ENCODE data around the gene LDLRAD1.
"Not testable (repeated sequence)": the region's sequence is repeated elsewhere in the genome, so short reads cannot be mapped to it uniquely, and the experiment has no call there.

The LDLRAD1 gene

DNA sequence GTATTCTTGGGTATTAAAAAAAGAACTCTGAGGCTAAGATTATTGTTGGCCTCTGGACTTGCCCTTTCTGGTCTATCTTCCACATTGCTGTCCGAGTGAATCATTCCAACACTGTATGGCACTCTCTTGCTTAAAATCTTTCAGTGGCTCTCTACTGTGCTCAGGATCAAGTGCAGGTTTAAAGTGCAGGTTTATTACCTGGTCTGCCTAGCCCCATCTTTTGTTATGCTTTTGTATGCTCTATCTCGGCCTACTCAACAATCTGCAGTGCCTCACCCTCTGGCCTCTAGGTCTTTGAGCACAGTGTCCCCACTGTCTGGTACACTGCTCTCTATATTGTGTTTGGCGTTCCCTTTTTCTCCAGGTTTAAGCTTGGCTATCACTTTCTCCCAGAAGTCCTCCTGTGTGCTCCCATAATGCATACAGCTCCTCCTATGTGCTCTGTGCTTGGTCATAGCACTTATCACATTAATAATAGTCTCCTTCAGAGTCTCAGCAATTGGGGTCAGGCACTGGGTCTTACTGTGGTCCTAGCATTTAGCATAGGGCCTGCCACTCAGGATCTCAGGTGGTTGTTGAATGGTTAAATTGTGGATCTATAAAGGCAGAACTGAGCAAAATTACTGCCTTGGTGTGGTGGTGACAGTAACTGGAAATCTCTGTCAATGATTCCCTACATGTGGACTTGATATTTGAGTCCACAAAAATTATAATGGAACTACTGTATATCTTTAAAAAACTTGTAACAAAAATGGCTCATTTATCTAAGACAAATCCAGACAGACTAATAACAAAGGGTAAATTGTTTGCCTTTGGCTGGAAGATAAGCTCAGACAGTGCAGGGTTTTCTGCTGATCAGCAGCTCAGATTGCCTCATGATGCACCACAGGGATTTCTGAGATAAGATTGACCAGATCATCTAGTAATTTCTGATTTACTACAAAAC lies 10.6 kb upstream of the LDLRAD1 start:
- no peak overlapping the region for H3K4me3 Mint-ChIP-seq
- no peaks in the 10 kb centered on the region for H3K9me3 Mint-ChIP-seq
- no peaks in the 10 kb centered on the region for H3K4me1 Mint-ChIP-seq
- no peak for DNase-seq
- H3K27me3 Mint-ChIP-seq = no peaks in the 10 kb centered on the region
- CTCF ChIA-PET = interaction anchor here (0.7 kb wide), 1 partner anchor 584 kb away, joined by 3 read pairs; no protein-coding TSS in a partner anchor
- peaks cover 29% of the 10 kb centered on the region for H3K36me3 Mint-ChIP-seq
- no peak overlapping the region for H3K27ac Mint-ChIP-seq

- H3K27me3 Mint-ChIP-seq = no peaks in the 10 kb centered on the region
- CTCF ChIA-PET = interaction anchor here (0.7 kb wide), 1 partner anchor 585 kb away, joined by 3 read pairs; no protein-coding TSS in a partner anchor
- no peaks in the 10 kb centered on the region for H3K9me3 Mint-ChIP-seq
- no peak overlapping the region for H3K4me3 Mint-ChIP-seq
- no peaks in the 10 kb centered on the region for H3K4me1 Mint-ChIP-seq
- no peak overlapping the region for H3K27ac Mint-ChIP-seq
- no peak for DNase-seq
- H3K36me3 Mint-ChIP-seq = peaks cover 29% of the 10 kb centered on the region
These were observed 9.9 kb upstream of the LDLRAD1 start for GRCh38 chr1:54027848-54028247.

- H3K27ac Mint-ChIP-seq = not testable (repeated sequence)
These were observed 6.8 kb upstream of the LDLRAD1 start for GRCh38 chr1:54024811-54025210.

GRCh38 chr1:54024358-54024757 lies 6.4 kb upstream of the LDLRAD1 start:
- Mint-ChIP-seq H3K9me3 (no peaks in the 10 kb centered on the region), H3K27ac (no peak overlapping the region), H3K4me1 (no peaks in the 10 kb centered on the region), H3K36me3 (peaks cover 4% of the 10 kb centered on the region), H3K4me3 (no peak overlapping the region), H3K27me3 (no peaks in the 10 kb centered on the region)
- DNase-seq = peak; percentile 17
- CTCF ChIA-PET = no interaction called here

More at GRCh38 chr1:54024811-54025210, 6.8 kb upstream of the LDLRAD1 start:
- H3K27me3 Mint-ChIP-seq, CTCF ChIA-PET, H3K4me3 Mint-ChIP-seq, H3K9me3 Mint-ChIP-seq, H3K36me3 Mint-ChIP-seq, H3K4me1 Mint-ChIP-seq, DNase-seq: not testable (repeated sequence)

- H3K27me3 Mint-ChIP-seq = peaks cover 25% of the 10 kb centered on the region
- H3K27ac Mint-ChIP-seq, H3K36me3 Mint-ChIP-seq, H3K9me3 Mint-ChIP-seq, H3K4me1 Mint-ChIP-seq, CTCF ChIA-PET, DNase-seq, H3K4me3 Mint-ChIP-seq: not testable (repeated sequence)
These were observed 1.7 kb upstream of the LDLRAD1 start for GRCh38 chr1:54019562-54020176.

DNA sequence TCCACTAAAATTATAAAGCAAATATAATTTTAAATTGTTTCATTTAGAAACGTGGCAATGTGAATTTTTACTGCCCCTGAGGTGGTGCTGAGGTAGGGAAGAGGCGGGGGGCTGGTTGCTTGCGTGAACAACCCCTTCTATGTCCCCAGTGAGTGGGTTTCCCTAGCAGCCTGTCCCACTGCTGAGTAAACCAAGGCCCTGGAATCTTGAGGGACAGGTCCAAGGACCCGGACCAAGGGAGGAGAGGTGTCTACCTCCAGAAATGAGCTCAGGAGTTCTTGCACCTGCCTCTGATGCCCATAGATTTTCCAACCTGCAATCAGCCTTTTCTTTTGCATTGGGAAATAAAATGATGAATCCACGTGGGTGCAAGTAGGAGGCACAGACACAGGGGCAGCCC lies 649 bp upstream of the LDLRAD1 start:
- H3K4me1 Mint-ChIP-seq = no peaks in the 10 kb centered on the region
- no peak for DNase-seq
- no peak overlapping the region for H3K4me3 Mint-ChIP-seq
- CTCF ChIA-PET = no interaction called here
- no peaks in the 10 kb centered on the region for H3K9me3 Mint-ChIP-seq
- H3K36me3 Mint-ChIP-seq = no peaks in the 10 kb centered on the region
- H3K27me3 Mint-ChIP-seq = peaks cover 25% of the 10 kb centered on the region
- H3K27ac Mint-ChIP-seq = no peak overlapping the region

DNA sequence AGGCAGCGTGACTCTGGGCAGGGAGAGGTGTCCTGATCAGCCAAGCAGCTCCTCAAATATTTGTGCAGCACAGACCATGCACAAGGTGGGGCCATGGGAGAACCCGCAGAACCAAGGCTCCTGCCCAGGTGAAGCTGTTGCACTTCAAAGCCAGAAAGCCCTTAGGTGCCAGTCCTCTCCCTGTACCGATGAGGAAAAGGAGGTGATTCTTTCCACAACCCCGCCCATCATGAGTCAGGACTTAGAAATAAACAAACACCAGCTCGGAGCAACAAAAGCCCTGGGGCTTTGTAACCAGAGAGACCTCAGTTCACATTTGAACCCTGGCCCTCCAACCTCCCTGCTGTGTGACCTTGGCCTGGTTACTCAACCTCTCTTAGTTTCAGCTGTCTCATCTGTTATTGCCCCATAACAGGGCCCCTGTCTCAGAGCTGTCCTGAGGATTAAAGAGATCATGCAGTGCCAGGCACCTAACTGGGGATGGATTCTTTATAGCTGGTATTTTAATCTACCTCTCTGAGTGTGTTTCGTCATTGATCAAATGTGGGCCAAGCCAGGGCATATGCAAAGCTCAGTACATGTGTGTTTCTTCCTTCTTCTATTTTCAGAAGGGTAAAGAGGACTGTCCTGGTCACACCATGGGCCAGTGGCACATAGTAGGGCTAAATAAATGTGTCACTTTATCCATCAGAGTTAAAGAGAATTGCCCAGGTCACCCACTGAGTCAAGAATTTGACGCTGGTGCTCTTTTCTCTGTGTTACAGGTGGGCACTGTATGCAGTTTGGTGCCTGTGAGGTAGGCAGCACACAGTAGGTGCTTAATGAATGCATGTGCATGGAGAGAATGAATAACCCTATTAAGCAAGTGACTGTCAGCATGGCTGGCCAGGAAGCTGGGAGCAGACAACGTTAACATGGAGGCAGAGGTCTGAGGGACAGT lies 1.4 kb downstream of the LDLRAD1 start:
- Mint-ChIP-seq H3K4me1 (no peaks in the 10 kb centered on the region), H3K27me3 (peaks cover 29% of the 10 kb centered on the region), H3K36me3 (no peaks in the 10 kb centered on the region), H3K4me3 (no peak overlapping the region), H3K27ac (no peak overlapping the region), H3K9me3 (no peaks in the 10 kb centered on the region)
- CTCF ChIA-PET = interaction anchor here (1.0 kb wide), 1 partner anchor 155 kb away, joined by 3 read pairs; no protein-coding TSS in a partner anchor
- no peak for DNase-seq

DNA sequence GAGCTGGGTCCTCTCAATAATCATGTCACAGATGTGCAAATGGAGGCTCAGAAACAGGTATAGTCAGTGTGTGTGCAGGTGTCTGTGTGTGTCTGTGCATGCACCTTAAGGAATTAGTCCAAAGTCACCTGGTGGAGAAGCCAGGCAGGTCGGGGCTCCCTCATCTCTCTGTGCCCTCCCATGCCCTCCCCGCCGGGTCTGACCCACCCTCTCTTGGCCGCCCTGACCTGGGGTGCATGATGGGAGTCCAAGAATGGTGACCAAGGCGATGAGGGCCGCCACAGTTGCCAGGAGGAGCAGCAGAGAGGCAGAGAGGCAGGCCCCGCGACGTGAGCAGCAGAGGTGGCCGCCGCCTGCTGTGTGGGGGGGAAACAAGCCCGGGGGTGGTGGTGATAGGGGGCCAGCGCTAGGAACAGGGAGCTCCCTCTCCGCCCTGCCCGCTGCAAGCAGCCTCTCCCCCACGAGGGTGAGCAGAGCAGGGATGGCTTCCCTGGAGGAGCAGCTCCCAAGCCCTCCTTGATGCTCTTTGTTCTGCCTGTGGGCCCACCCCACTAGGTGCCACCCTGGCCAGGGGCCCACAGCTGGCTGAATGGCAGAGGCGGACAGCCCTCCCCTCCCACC lies 3.9 kb downstream of the LDLRAD1 start:
- CTCF ChIA-PET = no interaction called here
- Mint-ChIP-seq H3K36me3 (no peaks in the 10 kb centered on the region), H3K27ac (no peak overlapping the region), H3K4me3 (no peak overlapping the region), H3K4me1 (no peaks in the 10 kb centered on the region), H3K9me3 (no peaks in the 10 kb centered on the region), H3K27me3 (peaks cover 42% of the 10 kb centered on the region)
- DNase-seq = no peak

DNA sequence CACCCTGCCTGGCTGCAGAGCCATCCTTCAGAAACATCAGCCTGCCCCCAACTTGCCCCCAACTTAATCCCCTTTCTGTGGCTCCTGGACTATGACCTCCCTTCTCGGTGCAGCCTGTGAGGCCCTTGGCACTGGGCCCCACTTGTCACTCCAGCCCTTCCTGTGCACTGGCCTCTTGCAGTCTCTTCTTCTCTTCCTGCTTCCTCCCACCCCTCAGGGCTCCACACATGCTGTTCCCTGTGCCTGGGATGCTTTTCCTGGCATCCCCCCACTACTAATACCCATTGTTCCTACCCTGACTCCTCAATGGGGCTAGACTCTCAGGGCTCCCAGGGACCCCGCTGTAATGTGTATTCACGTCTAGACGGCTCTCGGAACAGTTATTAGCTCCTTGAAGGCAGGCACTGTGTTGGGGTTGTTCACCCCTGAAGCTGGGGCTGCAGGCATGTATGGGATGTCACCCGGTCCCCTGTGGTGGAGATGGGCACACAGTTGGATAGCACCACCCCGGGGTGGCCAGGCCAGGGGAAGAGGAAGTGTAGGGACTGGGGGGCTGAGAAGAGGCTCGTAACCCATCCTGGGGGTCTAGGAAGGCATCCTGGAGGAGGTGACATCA lies 4.5 kb downstream of the LDLRAD1 start:
- no peak overlapping the region for H3K4me3 Mint-ChIP-seq

GRCh38 chr1:54012863-54013262 lies 5.1 kb downstream of the LDLRAD1 start:
- no peaks in the 10 kb centered on the region for H3K4me1 Mint-ChIP-seq
- H3K27me3 Mint-ChIP-seq = peaks cover 30% of the 10 kb centered on the region
- H3K36me3 Mint-ChIP-seq = no peaks in the 10 kb centered on the region
- CTCF ChIA-PET = interaction anchor here (0.6 kb wide), 1 partner anchor 36 kb away, joined by 3 read pairs; no protein-coding TSS in a partner anchor
- no peaks in the 10 kb centered on the region for H3K9me3 Mint-ChIP-seq
- H3K27ac Mint-ChIP-seq = no peak overlapping the region
- H3K4me3 Mint-ChIP-seq = no peak overlapping the region
- DNase-seq = no peak

More for the DNA sequence above, 4.5 kb downstream of the LDLRAD1 start:
- H3K36me3 Mint-ChIP-seq = no peaks in the 10 kb centered on the region
- no peak overlapping the region for H3K27ac Mint-ChIP-seq
- DNase-seq = no peak
- H3K9me3 Mint-ChIP-seq = no peaks in the 10 kb centered on the region
- CTCF ChIA-PET = no interaction called here
- peaks cover 36% of the 10 kb centered on the region for H3K27me3 Mint-ChIP-seq
- H3K4me1 Mint-ChIP-seq = no peaks in the 10 kb centered on the region

DNA sequence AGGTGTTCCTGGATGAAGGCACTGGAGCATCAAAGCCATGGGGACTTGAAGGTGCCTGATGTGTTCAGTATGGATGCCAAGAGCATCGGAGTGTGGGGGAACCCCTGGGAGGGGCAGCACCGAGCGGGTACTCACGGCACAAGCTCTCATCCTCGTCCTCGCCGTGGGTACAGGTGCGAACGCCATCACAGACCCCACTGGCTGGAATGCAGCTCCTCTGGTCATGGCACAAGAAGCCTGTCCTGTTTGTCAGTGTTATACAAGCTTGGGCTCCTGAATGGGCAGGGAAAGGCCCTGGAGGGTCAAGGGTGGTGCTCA lies 6.0 kb downstream of the LDLRAD1 start:
- no peaks in the 10 kb centered on the region for H3K36me3 Mint-ChIP-seq
- no peak for DNase-seq
- H3K27me3 Mint-ChIP-seq = peaks cover 21% of the 10 kb centered on the region
- H3K27ac Mint-ChIP-seq = no peak overlapping the region
- H3K4me3 Mint-ChIP-seq = no peak overlapping the region
- H3K4me1 Mint-ChIP-seq = no peaks in the 10 kb centered on the region
- CTCF ChIA-PET = no interaction called here
- H3K9me3 Mint-ChIP-seq = no peaks in the 10 kb centered on the region

GRCh38 chr1:54011316-54012007 lies 6.5 kb downstream of the LDLRAD1 start:
- no peaks in the 10 kb centered on the region for H3K9me3 Mint-ChIP-seq
- no peaks in the 10 kb centered on the region for H3K4me1 Mint-ChIP-seq
- H3K27me3 Mint-ChIP-seq = peaks cover 19% of the 10 kb centered on the region
- H3K36me3 Mint-ChIP-seq = no peaks in the 10 kb centered on the region
- DNase-seq = no peak
- H3K27ac Mint-ChIP-seq = no peak overlapping the region
- H3K4me3 Mint-ChIP-seq = no peak overlapping the region
- CTCF ChIA-PET = no interaction called here

GRCh38 chr1:54010415-54011117 lies 7.4 kb downstream of the LDLRAD1 start:
- H3K4me3 Mint-ChIP-seq = no peak overlapping the region
- DNase-seq = no peak
- no peaks in the 10 kb centered on the region for H3K4me1 Mint-ChIP-seq
- no peaks in the 10 kb centered on the region for H3K9me3 Mint-ChIP-seq
- CTCF ChIA-PET = no interaction called here
- no peaks in the 10 kb centered on the region for H3K36me3 Mint-ChIP-seq
- H3K27ac Mint-ChIP-seq = no peak overlapping the region
- H3K27me3 Mint-ChIP-seq = peaks cover 27% of the 10 kb centered on the region
